WTC11 (cell line): ENCODE results near the gene GSK3B. TPM values are rescaled to one million over a fixed set of nuclear protein-coding genes. Genes with fewer than 3 reads are reported as not detected.

Experiments used
- EMX1 ChIP-seq: fragments of 250-450 bp; sonication (Bioruptor Pico); IDR thresholded peaks from 2 replicates; pipeline ENCODE4 v1.8.0; 2021; ENCODE audit warnings: mild to moderate bottlenecking
- FOXK1 ChIP-seq: sonication (generic); formaldehyde crosslinking; IDR thresholded peaks from 2 replicates; pipeline ENCODE4 v1.8.0; 2022; ENCODE audit warnings: mild to moderate bottlenecking, moderate library complexity, missing genetic modification reagents
- NFATC4 ChIP-seq: fragments of 250-450 bp; sonication (Bioruptor Pico); IDR thresholded peaks from 2 replicates; pipeline ENCODE4 v1.9.0; 2021; ENCODE audit warnings: mild to moderate bottlenecking
- PRRX2 ChIP-seq: fragments of 250-450 bp; sonication (Bioruptor Pico); IDR thresholded peaks from 2 replicates; pipeline ENCODE4 v1.8.0; 2021; ENCODE audit warnings: mild to moderate bottlenecking
- SMAD3 ChIP-seq: sonication (generic); formaldehyde crosslinking; IDR thresholded peaks from 2 replicates; pipeline ENCODE4 v1.8.0; 2022; ENCODE audit warnings: missing genetic modification reagents, mild to moderate bottlenecking, borderline replicate concordance
- SOX15 ChIP-seq: fragments of 250-450 bp; sonication (Bioruptor Pico); IDR thresholded peaks from 2 replicates; pipeline ENCODE4 v1.9.0; 2021; ENCODE audit warnings: mild to moderate bottlenecking
- TEAD1 ChIP-seq: sonication (generic); formaldehyde crosslinking; IDR thresholded peaks from 2 replicates; pipeline ENCODE4 v1.8.0; 2022; ENCODE audit warnings: mild to moderate bottlenecking, missing genetic modification reagents
- ZBTB21 ChIP-seq: sonication (generic); formaldehyde crosslinking; IDR thresholded peaks from 2 replicates; pipeline ENCODE4 v1.8.1; 2023; ENCODE audit warnings: mild to moderate bottlenecking, missing genetic modification reagents, borderline replicate concordance
- ZNF317 ChIP-seq: sonication (generic); formaldehyde crosslinking; IDR thresholded peaks from 2 replicates; pipeline ENCODE4 v1.8.1; 2023; ENCODE audit warnings: low read depth, mild to moderate bottlenecking, moderate library complexity, missing genetic modification reagents, borderline replicate concordance
- ZNF671 ChIP-seq: fragments of 250-450 bp; sonication (Bioruptor Pico); IDR thresholded peaks from 2 replicates; pipeline ENCODE4 v1.8.0; 2021; ENCODE audit warnings: mild to moderate bottlenecking
- total RNA-seq: library from RNA; stranded (reverse); gene quantifications from 3 replicates; pipeline ENCODE4 v1.2.3, GENCODE V29; 2021
- TF ChIP-seq, protein P1 (sequence below): fragments of 250-450 bp; sonication (Bioruptor Pico); IDR thresholded peaks from 2 replicates; pipeline ENCODE4 v1.8.0; 2021; ENCODE audit warnings: mild to moderate bottlenecking
- TF ChIP-seq, protein P2 (sequence below): sonication (generic); formaldehyde crosslinking; IDR thresholded peaks from 2 replicates; pipeline ENCODE4 v1.8.1; 2022; ENCODE audit warnings: mild to moderate bottlenecking, missing genetic modification reagents, moderate library complexity, borderline replicate concordance
- TF ChIP-seq, protein P3 (sequence below): fragments of 250-450 bp; sonication (Bioruptor Pico); IDR thresholded peaks from 2 replicates; pipeline ENCODE4 v2.1.2; 2022; ENCODE audit warnings: mild to moderate bottlenecking, moderate library complexity
- TF ChIP-seq, protein P4 (sequence below): fragments of 250-450 bp; sonication (Bioruptor Pico); IDR thresholded peaks from 2 replicates; pipeline ENCODE4 v1.9.0; 2021; ENCODE audit warnings: mild to moderate bottlenecking
- TF ChIP-seq, protein P5 (sequence below): sonication (generic); formaldehyde crosslinking; IDR thresholded peaks from 2 replicates; pipeline ENCODE4 v1.8.1; 2022; ENCODE audit warnings: low read depth, mild to moderate bottlenecking, moderate library complexity, missing genetic modification reagents, borderline replicate concordance
- TF ChIP-seq, protein P6 (sequence below): sonication (generic); formaldehyde crosslinking; IDR thresholded peaks from 2 replicates; pipeline ENCODE4 v1.8.0; 2023; ENCODE audit warnings: missing genetic modification reagents, mild to moderate bottlenecking, borderline replicate concordance
- TF ChIP-seq, protein P7 (sequence below): sonication (generic); formaldehyde crosslinking; IDR thresholded peaks from 2 replicates; pipeline ENCODE4 v1.8.0; 2022; ENCODE audit warnings: mild to moderate bottlenecking, missing genetic modification reagents
- TF ChIP-seq, protein P8 (sequence below): sonication (generic); formaldehyde crosslinking; IDR thresholded peaks from 2 replicates; pipeline ENCODE4 v1.8.1; 2022; ENCODE audit warnings: missing genetic modification reagents, borderline replicate concordance

The GSK3B gene
- total RNA-seq, 1 experiment from 2014 or later = 48.9 TPM

DNA sequence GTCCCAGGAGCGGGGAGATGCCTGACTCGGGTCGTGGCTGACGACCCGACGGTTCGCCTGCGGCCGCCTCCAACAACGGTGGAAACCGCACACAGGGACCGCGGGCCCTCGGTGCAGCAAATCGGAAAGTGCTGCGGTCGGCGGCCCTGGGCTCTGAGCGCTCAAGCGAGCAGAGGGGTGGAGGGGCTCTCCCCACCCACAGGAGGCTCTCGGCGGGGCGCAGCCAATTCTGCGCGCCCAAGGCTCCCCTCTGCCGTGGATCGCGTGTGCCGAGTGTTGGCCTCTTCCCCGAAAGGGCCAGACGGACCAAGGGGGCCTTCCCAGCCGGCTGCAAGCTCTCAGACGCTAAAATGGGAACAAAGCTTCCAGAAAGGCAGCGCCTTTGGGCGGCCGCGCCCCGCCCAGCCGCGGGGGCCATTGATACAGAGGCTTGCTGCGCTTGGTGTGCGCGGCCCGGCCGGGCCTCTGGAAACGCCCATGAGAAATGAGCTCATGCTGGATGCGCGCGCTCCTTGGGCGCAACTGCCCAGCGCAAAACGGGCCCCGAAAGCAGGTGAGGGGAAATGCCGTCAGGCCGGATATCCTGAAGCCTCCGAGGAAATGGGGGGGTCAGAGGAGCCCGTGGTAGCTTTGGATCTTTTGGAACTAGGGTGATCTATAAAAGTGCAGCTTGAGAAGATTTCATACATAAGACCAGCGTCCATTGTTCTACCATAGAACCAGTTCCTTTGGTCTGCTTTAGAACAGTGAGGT is 1.2 kb upstream of the GSK3B start (continued):
- TF ChIP-seq, protein P1, sequence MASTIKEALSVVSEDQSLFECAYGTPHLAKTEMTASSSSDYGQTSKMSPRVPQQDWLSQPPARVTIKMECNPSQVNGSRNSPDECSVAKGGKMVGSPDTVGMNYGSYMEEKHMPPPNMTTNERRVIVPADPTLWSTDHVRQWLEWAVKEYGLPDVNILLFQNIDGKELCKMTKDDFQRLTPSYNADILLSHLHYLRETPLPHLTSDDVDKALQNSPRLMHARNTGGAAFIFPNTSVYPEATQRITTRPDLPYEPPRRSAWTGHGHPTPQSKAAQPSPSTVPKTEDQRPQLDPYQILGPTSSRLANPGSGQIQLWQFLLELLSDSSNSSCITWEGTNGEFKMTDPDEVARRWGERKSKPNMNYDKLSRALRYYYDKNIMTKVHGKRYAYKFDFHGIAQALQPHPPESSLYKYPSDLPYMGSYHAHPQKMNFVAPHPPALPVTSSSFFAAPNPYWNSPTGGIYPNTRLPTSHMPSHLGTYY (CRISPR knock-in tag) = no peak
- TF ChIP-seq, protein P2, sequence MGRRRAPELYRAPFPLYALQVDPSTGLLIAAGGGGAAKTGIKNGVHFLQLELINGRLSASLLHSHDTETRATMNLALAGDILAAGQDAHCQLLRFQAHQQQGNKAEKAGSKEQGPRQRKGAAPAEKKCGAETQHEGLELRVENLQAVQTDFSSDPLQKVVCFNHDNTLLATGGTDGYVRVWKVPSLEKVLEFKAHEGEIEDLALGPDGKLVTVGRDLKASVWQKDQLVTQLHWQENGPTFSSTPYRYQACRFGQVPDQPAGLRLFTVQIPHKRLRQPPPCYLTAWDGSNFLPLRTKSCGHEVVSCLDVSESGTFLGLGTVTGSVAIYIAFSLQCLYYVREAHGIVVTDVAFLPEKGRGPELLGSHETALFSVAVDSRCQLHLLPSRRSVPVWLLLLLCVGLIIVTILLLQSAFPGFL (CRISPR knock-in tag) = no peak
- TF ChIP-seq SOX15 (CRISPR knock-in tag) = no peak
- TF ChIP-seq FOXK1 (CRISPR knock-in tag) = peak; percentile 43; the same call in 1 of the 2 replicates
- TF ChIP-seq ZNF317 = no peak
- no peak; the same call in 1 of the 2 replicates for TF ChIP-seq ZBTB21 (CRISPR knock-in tag)
- peak; percentile 69; the same call in 1 of the 2 replicates for TF ChIP-seq ZNF671
- TF ChIP-seq PRRX2 (CRISPR knock-in tag) = no peak
- TF ChIP-seq, protein P3, sequence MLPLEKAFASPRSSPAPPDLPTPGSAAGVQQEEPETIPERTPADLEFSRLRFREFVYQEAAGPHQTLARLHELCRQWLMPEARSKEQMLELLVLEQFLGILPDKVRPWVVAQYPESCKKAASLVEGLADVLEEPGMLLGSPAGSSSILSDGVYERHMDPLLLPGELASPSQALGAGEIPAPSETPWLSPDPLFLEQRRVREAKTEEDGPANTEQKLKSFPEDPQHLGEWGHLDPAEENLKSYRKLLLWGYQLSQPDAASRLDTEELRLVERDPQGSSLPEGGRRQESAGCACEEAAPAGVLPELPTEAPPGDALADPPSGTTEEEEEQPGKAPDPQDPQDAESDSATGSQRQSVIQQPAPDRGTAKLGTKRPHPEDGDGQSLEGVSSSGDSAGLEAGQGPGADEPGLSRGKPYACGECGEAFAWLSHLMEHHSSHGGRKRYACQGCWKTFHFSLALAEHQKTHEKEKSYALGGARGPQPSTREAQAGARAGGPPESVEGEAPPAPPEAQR (CRISPR knock-in tag) = no peak
- TF ChIP-seq, protein P4, sequence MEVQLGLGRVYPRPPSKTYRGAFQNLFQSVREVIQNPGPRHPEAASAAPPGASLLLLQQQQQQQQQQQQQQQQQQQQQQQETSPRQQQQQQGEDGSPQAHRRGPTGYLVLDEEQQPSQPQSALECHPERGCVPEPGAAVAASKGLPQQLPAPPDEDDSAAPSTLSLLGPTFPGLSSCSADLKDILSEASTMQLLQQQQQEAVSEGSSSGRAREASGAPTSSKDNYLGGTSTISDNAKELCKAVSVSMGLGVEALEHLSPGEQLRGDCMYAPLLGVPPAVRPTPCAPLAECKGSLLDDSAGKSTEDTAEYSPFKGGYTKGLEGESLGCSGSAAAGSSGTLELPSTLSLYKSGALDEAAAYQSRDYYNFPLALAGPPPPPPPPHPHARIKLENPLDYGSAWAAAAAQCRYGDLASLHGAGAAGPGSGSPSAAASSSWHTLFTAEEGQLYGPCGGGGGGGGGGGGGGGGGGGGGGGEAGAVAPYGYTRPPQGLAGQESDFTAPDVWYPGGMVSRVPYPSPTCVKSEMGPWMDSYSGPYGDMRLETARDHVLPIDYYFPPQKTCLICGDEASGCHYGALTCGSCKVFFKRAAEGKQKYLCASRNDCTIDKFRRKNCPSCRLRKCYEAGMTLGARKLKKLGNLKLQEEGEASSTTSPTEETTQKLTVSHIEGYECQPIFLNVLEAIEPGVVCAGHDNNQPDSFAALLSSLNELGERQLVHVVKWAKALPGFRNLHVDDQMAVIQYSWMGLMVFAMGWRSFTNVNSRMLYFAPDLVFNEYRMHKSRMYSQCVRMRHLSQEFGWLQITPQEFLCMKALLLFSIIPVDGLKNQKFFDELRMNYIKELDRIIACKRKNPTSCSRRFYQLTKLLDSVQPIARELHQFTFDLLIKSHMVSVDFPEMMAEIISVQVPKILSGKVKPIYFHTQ (CRISPR knock-in tag) = peak; percentile 90; the same call in 1 of the 2 replicates
- TF ChIP-seq, protein P5, sequence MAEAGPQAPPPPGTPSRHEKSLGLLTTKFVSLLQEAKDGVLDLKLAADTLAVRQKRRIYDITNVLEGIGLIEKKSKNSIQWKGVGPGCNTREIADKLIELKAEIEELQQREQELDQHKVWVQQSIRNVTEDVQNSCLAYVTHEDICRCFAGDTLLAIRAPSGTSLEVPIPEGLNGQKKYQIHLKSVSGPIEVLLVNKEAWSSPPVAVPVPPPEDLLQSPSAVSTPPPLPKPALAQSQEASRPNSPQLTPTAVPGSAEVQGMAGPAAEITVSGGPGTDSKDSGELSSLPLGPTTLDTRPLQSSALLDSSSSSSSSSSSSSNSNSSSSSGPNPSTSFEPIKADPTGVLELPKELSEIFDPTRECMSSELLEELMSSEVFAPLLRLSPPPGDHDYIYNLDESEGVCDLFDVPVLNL (CRISPR knock-in tag) = no peak; the same call in 1 of the 2 replicates
- TF ChIP-seq, protein P6, sequence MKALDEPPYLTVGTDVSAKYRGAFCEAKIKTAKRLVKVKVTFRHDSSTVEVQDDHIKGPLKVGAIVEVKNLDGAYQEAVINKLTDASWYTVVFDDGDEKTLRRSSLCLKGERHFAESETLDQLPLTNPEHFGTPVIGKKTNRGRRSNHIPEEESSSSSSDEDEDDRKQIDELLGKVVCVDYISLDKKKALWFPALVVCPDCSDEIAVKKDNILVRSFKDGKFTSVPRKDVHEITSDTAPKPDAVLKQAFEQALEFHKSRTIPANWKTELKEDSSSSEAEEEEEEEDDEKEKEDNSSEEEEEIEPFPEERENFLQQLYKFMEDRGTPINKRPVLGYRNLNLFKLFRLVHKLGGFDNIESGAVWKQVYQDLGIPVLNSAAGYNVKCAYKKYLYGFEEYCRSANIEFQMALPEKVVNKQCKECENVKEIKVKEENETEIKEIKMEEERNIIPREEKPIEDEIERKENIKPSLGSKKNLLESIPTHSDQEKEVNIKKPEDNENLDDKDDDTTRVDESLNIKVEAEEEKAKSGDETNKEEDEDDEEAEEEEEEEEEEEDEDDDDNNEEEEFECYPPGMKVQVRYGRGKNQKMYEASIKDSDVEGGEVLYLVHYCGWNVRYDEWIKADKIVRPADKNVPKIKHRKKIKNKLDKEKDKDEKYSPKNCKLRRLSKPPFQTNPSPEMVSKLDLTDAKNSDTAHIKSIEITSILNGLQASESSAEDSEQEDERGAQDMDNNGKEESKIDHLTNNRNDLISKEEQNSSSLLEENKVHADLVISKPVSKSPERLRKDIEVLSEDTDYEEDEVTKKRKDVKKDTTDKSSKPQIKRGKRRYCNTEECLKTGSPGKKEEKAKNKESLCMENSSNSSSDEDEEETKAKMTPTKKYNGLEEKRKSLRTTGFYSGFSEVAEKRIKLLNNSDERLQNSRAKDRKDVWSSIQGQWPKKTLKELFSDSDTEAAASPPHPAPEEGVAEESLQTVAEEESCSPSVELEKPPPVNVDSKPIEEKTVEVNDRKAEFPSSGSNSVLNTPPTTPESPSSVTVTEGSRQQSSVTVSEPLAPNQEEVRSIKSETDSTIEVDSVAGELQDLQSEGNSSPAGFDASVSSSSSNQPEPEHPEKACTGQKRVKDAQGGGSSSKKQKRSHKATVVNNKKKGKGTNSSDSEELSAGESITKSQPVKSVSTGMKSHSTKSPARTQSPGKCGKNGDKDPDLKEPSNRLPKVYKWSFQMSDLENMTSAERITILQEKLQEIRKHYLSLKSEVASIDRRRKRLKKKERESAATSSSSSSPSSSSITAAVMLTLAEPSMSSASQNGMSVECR (CRISPR knock-in tag) = no peak
- TF ChIP-seq, protein P7, sequence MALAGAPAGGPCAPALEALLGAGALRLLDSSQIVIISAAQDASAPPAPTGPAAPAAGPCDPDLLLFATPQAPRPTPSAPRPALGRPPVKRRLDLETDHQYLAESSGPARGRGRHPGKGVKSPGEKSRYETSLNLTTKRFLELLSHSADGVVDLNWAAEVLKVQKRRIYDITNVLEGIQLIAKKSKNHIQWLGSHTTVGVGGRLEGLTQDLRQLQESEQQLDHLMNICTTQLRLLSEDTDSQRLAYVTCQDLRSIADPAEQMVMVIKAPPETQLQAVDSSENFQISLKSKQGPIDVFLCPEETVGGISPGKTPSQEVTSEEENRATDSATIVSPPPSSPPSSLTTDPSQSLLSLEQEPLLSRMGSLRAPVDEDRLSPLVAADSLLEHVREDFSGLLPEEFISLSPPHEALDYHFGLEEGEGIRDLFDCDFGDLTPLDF (CRISPR knock-in tag) = 0 out of 2 replicates have a peak, but pooled peaks have one; percentile 9
- no peak; the same call in 1 of the 2 replicates for TF ChIP-seq TEAD1 (CRISPR knock-in tag)
- TF ChIP-seq EMX1 (CRISPR knock-in tag) = no peak
- TF ChIP-seq, protein P8, sequence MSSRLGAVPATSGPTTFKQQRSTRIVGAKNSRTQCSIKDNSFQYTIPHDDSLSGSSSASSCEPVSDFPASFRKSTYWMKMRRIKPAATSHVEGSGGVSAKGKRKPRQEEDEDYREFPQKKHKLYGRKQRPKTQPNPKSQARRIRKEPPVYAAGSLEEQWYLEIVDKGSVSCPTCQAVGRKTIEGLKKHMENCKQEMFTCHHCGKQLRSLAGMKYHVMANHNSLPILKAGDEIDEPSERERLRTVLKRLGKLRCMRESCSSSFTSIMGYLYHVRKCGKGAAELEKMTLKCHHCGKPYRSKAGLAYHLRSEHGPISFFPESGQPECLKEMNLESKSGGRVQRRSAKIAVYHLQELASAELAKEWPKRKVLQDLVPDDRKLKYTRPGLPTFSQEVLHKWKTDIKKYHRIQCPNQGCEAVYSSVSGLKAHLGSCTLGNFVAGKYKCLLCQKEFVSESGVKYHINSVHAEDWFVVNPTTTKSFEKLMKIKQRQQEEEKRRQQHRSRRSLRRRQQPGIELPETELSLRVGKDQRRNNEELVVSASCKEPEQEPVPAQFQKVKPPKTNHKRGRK = no peak
- TF ChIP-seq SMAD3 (CRISPR knock-in tag) = no peak; the same call in 1 of the 2 replicates
- peak; percentile 82; the same call in 1 of the 2 replicates for TF ChIP-seq NFATC4 (CRISPR knock-in tag)
